GM12872 (cell line): ENCODE results near the gene VPS8.

Experiments used
- TF ChIP-seq, protein P1 (sequence below): IDR thresholded peaks from 3 replicates; pipeline ENCODE4 v1.5.1; 2011; ENCODE audit warnings: low read depth, mild to moderate bottlenecking, low read length, moderate library complexity; ENCODE audit not compliant: insufficient read depth

VPS8 gene

DNA sequence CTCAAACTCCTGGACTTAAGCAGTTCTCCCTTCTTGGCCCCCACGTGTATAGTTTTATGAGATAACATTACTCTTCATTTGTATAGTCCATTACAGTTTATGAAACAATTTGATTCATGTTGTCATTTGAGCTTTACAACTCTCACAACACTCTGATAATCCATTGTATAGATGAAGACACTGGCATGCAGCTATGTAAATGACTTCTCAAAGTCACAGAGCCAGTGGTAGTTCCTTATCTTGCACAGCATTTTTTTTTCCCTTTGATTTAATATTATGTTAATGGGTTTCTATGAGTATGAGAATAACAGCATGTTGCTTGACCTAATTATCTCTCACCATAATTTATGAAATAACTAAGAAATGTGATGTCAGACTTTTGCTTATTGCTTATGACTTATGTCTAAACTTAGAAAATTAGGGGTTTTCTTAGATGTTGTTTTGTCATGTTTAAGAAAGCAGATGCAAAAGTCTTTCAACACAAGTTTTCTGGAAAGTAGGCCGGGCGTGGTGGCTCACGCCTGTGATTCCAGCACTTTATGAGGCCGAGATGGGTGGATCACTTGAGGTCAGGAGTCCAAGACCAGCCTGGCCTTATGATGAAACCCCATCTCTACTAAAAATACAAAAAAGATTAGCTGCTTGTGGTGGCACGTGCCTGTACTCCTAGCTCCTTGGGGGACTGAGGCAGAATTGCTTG is 13.3 kb downstream of the VPS8 start:
- TF ChIP-seq, protein P1, sequence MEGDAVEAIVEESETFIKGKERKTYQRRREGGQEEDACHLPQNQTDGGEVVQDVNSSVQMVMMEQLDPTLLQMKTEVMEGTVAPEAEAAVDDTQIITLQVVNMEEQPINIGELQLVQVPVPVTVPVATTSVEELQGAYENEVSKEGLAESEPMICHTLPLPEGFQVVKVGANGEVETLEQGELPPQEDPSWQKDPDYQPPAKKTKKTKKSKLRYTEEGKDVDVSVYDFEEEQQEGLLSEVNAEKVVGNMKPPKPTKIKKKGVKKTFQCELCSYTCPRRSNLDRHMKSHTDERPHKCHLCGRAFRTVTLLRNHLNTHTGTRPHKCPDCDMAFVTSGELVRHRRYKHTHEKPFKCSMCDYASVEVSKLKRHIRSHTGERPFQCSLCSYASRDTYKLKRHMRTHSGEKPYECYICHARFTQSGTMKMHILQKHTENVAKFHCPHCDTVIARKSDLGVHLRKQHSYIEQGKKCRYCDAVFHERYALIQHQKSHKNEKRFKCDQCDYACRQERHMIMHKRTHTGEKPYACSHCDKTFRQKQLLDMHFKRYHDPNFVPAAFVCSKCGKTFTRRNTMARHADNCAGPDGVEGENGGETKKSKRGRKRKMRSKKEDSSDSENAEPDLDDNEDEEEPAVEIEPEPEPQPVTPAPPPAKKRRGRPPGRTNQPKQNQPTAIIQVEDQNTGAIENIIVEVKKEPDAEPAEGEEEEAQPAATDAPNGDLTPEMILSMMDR, result no peak

DNA sequence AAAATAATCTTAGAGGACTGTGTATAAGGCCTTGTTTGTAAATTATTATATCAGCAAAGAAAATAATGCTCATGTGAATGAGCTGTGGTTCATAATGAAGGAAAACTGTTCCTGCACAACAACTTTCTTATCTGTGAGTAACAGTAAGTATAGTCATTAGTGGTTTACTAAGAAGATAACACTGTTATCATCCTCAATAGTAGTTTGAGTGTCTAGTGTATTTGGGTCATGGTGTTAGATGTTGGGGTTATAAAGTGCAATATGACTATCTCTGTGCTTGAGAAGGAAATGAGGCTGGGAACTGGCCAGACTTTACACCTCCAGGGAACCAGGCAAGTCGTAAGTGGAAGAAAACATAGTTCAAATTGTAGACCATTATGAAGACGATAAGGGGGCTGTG is 15.6 kb downstream of the VPS8 start:
- TF ChIP-seq, protein P1, result no peak

DNA sequence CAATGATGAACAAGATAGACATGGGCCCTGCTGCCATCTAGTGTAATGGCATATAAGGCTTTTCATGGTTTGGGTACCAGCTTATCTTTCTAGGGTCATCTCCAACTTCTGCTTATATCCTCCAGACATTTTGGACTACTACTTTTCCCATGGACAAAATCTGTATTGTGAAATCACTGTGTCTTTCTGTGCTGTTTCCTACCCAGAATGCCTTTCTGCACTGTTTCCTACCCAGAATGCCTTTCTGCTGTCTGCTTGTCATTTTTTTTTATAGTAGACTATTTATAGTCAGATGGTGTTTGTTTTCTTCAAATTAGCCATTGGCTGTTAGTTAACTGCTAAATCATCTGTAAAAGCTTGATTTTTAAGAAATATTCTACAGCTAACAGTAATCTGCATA is 20.1 kb downstream of the VPS8 start:
- TF ChIP-seq, protein P1, result no peak

GRCh38 chr3:184832903-184833302 is 20.9 kb downstream of the VPS8 start:
- TF ChIP-seq, protein P1, result no peak

GRCh38 chr3:184836090-184836822 is 24.3 kb downstream of the VPS8 start:
- TF ChIP-seq, protein P1, result no peak

DNA sequence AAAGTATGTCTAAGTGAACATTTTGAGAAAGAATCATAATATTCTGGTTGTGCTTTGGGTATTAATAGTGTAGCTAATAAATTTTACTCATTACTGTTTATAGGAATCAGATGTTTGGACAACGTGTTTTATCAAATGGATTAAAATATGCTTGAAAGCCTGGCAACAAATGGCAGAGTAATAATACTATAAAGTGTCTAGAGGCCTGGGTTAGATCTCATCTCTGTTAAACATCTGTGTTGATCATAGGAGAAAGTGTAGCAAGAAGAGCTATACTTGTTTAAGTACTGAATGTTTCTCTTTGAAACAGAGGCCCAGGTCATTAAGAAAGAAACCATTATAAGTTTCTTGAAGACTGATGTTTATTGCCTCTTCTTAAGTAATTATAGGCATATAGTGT is 30.5 kb downstream of the VPS8 start:
- TF ChIP-seq, protein P1, result no peak

GRCh38 chr3:184845819-184846218 is 33.9 kb downstream of the VPS8 start:
- TF ChIP-seq, protein P1, result no peak
